ENCODE data around the gene BIK.
A peak's percentile ranks its signal among the peaks of the same experiment; 100 is the strongest.
"Not testable (repeated sequence)": the region's sequence is repeated elsewhere in the genome, so short reads cannot be mapped to it uniquely, and the experiment has no call there.

BIK gene

DNA sequence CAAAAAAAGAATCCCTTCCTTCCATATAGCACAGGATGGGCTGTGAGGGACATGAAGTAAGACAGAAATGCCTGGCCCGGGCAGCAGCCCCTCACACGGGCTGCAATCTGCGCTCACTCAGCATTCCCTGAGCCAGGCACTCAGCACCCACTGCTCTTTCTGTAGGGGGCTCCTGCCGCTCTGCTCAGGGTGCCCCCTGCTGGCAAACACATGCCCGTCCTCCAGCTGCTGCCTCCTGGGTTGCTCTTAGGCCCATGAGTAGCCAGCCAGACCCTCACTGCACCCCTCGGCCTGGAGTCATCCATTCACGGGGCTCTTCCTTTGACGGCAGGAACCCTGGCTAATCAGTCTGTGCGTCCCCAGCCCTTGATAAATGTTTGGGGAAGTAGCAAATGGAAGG is 25.7 kb downstream of the BIK start:
- peak; percentile 37 for DNase-seq (ENCODE audit: low spot score)

DNA sequence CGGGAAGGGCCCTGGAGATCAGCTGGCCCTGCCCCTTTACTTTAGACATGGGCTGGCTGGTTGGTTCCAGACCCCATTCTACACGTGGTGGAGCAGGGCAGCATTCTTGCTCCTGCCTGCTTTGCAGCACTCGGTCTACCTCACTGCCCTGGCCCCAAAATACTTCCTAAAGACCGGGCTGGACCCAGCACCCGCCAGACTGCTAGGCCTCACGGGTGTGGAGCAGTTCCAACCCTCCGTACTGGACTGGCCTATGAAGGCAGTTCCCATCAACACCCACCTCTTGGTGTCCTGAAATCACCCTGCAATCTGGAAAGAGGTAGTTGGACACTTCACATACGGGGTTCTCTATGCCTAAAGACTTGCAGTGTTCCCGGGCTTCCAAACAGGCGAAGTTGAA is 26.3 kb downstream of the BIK start:
- DNase-seq (ENCODE audit: low spot score) = no peak

DNA sequence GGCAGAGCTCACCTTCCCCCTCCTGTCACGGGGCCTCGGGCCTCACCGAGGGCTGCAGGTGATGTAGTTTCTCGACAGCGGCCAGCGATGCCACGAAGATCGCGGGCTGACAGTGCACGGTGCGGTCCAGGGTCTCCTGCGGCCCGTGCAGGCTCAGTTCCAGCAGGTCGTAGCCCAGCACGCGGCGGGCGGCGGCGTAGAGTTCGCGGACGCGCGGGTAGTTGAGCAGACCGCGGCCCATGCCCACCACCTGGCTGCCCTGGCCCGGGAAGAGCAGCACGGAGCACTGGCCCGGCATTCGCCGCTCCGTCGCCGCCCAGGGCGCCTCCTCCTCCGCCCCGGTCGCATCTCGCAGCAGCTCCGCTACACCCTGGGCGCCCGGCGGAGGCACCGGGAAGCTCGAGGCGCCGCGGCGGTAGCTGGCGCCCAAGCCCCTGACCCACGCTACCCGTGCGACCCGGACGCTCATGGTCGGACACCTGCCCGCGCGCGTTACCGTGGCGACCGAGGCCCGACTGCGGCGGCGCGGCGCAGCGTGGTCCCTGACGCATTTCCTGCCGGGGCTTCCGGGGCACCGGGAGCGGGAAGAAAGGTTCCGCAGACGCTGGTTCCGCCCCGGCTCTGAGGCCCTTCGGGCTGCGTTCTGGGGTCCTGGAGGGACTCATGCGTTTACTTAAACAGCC is 32.5 kb downstream of the BIK start, which contains the start of gene MCAT:
Gene MCAT, minus strand, starts transcription at position 519 of the 683 bp plus-strand sequence. Its CDS starts 50 bp downstream, at position 469.
- peak; percentile 78 for DNase-seq (ENCODE audit: low spot score)

DNA sequence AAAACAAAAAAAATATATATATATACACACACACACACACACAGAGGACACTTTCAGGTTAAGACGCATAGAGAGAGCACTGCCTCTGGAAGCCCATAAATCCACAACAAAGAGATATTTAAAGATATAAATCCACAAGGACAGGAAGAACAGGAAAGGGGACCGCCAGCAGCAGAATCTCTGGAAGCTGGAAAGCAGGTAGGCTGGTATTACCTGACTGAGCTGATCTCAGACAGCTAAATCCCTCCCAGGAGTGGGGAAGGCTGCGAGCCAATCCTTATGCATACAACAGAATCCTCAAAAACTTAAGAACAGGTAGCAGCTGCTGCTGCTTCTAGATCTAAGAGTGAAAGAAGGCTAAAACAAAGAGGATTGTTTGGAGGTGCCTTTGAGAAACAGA is 34.4 kb downstream of the BIK start:
- no peak for DNase-seq (ENCODE audit: low spot score)

DNA sequence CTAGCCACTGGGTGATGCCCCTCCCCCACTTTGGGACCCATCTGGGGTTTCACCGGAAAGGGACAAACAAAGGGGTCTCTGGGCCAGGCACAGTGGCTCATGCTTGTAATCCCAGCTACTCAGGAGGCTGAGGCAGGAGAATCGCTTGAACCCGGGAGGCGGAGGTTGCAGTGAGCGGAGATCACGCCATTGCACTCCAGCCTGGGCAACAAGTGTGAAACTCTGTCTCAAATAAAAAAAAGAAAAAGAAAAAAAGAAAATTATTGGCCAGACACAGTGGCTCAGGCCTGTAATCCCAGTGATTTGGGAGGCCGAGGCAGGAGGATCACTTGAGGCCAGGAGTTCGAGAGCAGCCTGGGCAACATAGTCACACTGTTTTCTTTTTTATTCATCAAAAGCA is 34.8 kb downstream of the BIK start:
- DNase-seq (ENCODE audit: low spot score) = not testable (repeated sequence)

DNA sequence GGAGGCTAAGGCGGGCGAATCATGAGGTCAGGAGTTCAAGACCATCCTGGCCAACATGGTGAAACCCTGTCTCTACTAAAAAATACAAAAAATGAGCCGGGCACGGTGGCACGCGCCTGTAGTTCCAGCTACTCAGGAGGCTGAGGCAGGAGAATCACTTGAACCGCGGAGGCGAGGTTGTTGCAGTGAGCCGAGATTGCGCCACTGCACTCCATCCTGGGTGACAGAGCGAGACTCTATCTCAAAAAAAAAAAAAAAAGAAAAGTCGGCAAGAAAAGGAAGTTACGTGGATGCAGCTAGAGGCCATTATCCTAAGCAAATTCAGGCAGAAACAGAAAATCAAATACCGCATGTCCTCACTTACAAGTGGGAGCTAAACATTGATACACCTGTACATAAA is 35.8 kb downstream of the BIK start:
- not testable (repeated sequence) for DNase-seq (ENCODE audit: low spot score)

DNA sequence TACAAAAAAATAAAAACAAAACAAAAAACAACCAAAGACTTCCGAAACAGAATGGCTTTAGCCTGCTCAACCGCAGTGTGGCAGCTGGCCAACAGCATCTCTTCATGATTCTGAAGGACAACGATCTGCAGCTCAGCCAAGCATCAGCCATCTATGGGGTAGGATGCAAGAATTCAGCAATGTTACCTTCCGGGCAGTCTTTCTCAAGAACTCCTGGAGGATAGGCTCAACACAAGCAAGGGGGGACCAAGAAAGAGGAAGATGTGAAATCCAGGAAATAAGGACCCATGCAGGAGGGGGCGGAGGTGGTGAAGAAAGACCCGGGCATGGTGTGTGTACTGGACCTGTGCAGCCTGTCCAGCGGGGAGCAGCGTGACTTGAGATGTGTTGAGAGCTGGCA is 37.3 kb downstream of the BIK start:
- no peak for DNase-seq (ENCODE audit: low spot score)

DNA sequence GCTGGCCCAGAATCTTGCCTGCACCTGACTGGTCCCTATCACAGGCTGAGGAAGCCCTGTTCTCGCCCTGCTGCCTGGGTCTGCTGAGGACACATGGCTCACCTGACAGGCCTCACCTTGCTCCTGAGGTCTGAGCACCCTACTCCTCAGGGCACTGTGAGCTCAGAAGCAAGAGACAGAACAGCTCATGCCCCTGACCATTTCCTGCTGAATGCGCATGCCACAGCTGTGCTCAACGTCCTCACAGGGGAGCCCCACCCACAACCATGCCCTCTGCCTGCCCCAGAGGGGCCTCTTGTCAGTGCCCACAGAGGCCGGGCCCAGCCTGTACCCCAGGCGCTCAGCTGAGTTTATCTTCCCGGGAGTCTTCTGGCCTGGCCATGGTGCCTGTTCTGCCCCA is 38.0 kb downstream of the BIK start:
- DNase-seq (ENCODE audit: low spot score) = no peak

DNA sequence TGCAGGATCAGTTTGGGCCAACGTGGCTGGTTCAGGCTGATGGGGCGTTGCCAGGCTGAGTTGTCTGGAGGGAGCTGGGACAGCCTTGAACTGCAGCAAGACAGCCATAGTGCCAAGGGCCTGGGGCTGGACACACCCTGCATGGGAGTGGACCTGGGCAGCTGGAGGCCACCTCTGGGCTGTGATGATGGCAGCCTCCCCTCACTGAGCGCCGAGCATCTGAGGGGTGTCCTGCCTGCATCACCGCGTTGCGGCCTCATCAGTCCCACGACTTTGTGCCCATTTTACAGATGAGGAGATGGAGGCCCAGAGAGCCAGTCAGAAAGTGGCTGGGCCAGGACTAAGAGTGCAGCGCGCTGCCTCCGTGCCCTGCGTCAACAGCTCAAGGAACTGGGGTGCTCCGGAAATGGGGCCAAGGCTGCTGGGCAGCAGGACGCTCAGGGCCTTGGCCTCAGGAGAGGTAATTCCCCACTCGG is 40.2 kb downstream of the BIK start:
- no peak for DNase-seq (ENCODE audit: low spot score)

DNA sequence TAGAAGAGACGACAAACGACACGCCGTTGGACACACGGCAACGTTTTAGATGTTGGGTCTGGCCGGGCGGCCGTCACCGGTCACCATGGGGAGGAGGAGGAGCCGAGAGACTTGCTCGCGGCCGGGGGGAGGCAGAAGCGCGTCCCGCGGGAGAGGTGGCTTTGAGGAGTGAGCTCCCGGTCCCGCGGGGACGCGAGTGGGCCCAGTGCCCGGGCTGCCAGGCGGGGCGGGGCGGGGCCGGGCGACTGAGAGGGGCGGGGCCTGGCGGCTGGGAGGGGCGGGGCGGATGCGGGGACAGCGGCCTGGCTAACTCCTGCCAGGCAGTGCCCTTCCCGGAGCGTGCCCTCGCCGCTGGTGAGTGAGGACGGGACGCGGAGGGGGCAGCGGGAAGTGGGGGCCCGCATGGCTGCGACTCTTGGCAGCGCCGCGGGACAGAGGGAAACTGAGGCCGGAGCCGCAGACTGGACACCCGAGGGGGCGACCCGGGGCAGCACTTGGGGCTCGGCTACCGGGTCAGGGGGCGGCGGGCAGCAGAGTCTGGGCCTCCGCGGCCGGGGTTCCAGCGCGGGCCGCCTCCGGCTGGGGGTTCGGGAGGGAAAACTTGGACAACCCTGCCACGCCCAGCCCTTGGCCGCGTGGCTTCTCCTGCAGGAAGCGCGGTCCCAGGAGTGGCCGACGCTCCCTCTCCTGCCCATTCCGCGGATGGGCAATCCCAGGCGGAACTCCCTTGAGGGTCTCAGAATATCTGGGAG is 40.9 kb downstream of the BIK start, which contains the start of gene TSPO:
Gene TSPO, plus strand, starts transcription at position 309 of the 752 bp plus-strand sequence. CDS start 7,680 bp downstream, outside the sequence.
- DNase-seq (ENCODE audit: low spot score) = peak; percentile 54

DNA sequence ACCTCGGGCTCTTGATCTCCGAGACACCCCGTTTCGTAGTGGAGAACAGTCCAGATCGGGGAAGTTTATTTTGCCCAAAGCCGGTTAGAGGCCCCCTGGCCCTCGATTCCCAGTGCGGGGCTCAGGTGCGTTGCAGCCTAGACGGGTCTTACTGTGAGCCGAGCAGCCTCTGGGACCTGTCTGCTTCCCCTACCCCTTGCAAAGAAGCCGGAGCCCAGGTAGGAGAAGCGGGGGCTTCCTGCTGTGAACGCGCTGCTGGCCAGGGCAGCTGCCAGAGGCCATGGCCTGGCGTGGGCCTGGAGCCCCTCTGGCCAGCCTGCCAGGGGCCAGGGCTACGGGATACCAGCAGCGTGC is 41.4 kb downstream of the BIK start:
- DNase-seq (ENCODE audit: low spot score) = no peak

DNA sequence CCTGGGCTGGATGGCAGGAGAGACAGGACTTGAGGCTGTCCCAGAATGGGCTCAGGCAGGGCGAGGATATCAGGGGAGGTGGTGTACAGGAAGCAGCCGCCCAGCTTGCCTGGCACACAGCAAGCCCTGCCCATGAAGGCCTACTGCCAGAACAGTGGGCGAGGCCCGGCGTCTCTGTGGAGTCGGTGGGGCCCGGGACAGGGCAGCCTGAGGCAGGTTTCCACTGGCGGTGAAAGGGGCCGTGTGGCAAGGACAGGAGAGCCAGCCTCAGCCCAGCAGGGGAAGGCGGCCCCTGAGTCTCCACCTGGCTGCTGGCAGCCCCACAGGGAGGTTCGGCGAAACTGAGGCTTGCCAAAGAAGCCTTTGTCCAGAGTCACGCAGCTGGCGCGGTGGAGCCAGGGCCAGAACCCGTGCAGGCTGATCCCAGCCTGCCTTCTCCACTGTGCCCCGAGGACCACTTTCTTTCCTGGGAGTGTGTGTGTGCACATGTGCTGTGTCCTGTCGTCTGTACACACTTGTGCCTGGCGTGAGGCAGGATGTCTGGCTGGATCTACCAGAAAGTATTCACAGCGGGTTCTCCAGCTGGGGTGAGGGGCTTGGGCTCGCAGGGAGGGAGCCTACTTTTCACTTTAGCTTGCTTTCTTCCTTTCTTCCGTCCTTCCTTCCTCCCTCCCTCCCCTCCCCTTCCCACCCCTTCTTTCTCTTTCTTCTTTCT is 42.0 kb downstream of the BIK start:
- peak; percentile 63 for DNase-seq (ENCODE audit: low spot score)

DNA sequence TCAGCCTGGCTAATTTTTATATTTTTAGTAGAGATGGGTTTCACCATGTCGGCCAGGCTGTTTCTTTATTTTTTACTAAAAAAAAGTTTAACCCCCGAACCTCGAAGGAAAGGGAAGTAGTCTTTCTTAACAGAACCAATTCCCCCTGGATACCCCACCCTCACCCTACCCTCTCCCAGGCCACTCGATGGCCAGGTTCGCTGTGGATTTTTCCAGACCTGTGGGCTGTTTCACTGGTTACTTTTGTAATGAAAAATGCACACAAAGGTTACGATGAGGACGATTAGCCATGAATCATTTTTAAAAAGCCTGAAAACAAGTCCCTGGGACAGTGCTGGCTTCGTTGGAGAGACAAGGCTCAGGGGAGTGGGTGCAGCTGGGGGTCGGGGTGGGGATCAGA is 43.3 kb downstream of the BIK start:
- no peak for DNase-seq (ENCODE audit: low spot score)

DNA sequence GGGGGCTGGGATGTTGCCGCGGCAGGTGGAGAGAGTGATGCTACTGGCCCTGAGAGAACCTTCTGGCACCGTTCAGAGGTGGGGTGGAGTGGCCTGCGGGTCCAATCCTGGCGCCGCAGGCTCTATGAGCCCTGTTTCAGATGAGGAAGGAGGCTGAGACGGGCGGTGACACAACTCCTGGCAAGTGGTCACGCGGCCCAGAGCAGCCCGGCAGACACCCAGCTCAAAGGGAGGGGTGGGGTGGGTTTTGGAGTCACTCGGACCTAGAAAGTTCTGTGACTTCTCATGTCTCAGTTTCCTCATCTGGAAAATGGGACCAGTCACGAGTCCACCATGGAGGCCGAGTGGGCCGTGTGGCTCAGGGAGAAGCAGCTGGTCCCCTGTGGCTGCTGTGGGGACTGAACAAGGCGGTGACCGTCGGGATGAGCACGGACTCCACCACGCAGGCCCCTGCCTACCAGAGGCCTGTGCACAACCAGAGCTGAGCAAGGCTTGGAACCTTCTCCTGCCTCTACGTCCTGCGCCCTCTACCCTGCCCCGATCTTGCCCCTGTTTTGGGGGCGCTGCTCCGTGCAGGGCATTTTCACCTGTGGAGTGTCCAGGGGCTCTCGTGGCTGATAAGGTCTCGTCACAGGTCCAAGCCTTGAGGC is 44.5 kb downstream of the BIK start:
- no peak for DNase-seq (ENCODE audit: low spot score)

DNA sequence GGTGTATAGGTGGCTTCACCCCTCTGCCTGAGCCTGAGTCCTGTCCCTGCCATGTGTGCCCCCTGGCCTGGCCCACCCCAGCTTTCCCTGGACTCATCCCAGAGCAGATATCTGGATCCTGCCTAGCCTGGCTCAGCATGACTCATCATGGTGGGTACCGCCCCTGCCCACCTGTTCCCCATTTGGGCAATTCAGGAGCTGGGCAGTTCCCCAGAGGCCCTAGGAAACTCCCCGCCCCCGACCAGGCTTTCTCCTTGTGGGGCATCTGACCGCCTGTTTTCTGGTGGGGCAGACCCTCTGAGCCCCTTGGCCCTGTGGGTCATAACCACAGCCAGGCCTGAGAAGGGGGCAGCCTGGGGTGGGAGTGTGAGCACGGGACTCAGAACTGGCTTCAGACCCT is 45.2 kb downstream of the BIK start:
- DNase-seq (ENCODE audit: low spot score) = no peak

DNA sequence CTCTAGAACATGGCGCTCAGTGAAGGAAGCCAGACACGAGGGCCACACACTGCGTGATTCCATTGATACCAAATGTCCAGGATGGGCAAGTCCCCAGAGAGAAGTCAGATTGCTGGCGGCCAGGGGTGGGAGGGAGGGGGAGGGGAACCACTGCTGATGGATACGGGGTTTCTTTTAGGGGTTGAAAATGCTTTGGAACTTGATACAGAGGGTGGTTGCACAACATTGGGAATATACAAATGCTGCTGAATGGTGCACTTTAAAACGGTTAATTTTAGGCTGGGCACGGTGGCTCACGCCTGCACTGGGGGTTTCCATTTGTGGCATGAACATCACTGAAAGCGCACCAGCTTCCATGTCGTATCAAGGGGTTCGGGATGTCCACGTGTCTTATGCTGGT is 45.9 kb downstream of the BIK start:
- DNase-seq (ENCODE audit: low spot score) = no peak

DNA sequence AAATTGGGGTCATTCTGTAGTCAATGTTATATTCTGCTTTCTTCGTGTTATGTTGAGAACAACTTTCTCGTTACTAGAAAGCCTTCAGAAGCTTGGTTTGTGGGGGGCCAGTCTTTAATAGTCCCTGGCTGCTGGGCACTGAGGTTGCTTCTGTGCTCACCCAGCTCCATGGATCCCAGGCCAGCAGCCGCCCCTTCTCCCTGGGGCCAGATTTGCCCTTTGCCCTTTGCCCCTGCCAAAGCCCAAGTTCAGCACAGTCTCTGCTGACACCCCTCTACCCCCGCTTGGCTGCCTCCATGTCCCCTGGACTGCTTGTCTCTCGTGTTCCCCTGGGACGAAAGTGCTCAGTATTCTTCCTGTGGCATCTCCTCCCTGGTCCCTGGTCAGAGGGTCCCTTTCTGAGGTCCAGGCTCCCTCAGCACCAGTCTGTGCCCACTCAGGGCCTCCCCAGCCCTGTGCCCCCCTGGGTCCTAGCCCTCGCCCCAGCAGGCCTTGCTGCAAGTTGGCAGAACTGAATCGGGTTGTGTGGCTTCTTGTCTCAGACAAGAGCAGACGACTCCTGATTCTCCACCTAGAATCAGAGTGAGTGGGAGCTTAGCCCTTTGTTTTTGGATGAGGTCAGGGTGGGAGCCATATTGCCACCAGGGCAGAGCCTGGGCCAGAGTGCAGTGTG is 47.5 kb downstream of the BIK start:
- DNase-seq (ENCODE audit: low spot score) = no peak

DNA sequence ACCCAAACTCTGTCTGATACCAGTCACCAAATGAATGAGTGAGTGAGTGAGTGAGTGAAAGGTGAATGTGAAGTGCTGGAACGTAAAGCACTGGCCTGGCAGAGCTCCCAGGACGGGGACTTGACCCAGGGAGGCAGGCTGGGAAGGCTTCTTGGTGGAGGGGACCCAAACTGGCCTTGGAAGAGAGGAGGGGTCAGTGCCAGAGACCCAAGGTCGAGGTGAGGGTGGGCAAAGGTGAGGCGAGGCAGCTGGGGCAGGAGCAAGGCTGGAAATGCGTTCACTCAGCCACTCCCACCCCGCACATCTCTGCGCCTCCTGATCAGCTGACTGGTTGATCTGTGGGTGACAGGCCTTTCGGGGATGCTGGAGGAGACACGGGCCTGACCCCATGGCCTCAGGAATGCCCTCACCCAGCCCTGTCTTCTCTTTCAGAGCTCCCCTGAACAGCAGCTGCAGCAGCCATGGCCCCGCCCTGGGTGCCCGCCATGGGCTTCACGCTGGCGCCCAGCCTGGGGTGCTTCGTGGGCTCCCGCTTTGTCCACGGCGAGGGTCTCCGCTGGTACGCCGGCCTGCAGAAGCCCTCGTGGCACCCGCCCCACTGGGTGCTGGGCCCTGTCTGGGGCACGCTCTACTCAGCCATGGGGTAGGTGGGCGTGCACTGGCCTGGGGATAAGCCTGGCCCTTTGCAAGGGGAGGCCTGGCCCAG is 48.4 kb downstream of the BIK start:
- no peak for DNase-seq (ENCODE audit: low spot score)

DNA sequence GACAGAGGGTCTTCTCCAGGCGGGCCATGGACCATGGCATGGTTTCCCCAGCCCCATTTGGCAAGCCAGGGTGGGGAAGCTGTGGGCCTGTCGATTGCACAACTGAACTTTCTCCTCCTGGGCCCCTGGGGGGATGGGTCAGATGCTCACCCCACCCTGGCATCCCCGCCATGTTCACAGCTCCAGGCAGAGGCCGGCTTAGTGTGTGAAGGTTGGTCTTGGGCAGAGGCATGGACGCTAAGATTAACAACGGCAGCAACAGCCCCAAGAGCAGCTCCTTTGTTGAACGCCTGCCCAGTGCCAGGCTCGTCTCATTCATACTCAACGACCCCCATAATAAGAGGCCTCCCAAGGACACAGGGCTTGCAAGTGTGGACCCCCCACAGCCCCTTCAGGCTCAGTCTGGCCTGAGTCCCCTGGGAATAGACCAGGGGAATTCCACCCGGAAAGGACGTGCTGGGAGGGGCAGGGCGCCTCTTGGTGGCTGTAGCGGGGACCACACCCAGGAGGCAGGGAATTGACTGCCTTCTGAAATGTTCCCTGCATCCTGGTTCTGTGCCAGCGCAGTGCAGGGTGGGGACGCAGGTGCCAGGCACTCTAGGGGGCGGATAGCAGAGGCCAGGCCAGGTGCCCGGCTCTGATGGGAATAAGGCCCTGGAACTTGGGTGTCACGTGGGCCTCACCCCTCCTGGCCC is 49.1 kb downstream of the BIK start:
- no peak for DNase-seq (ENCODE audit: low spot score)

DNA sequence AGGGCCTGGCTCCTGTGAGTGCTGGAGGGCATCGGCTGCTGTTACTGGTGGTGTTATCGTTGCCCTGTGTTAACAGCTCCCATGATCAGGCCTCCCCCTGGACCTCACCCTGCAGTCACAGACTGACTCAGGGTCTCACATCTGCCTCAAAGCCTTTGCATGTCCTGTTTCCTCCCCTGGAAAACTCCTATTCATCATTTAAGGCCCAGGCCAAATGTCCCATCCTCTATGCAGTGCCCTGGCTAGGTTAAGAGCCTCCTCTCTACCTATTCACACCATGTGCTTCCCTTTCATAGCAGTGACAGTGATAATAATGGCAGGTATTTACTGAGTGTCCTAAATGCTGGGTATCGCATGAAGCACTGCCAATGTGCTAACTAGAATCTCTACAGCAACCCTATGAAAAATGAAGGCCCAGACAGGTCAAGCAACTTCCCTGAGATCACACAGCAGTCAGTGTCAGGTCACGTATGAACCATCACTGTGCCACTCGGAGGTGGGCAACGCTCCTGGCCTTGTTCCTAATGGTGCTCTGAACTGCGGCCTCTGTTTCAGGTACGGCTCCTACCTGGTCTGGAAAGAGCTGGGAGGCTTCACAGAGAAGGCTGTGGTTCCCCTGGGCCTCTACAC is 50.1 kb downstream of the BIK start:
- DNase-seq (ENCODE audit: low spot score) = no peak
